Measurements from ENCODE around the gene MYO10.

The MYO10 gene

GRCh38 chr5:16926417-16926816 is 9.7 kb downstream of the MYO10 start:
- no peak overlapping the region for H3K4me3 ChIP-seq (ENCODE audit: low read depth, low read length)
- no peak for TF ChIP-seq CTCF (IDR thresholded peaks at IDR 0.05; ENCODE audit: low read depth, low read length)

- H3K4me3 ChIP-seq (ENCODE audit: low read depth, low read length): no peak overlapping the region
- no peak for TF ChIP-seq CTCF (IDR thresholded peaks at IDR 0.05; ENCODE audit: low read depth, low read length)
These were observed 11.9 kb downstream of the MYO10 start for GRCh38 chr5:16924206-16924605.

- TF ChIP-seq CTCF (IDR thresholded peaks at IDR 0.05; ENCODE audit: low read depth, low read length): no peak
- no peak overlapping the region for H3K4me3 ChIP-seq (ENCODE audit: low read depth, low read length)
These were observed 13.7 kb downstream of the MYO10 start for GRCh38 chr5:16922430-16922829.

- H3K4me3 ChIP-seq (ENCODE audit: low read depth, low read length): no peak overlapping the region
- no peak for TF ChIP-seq CTCF (IDR thresholded peaks at IDR 0.05; ENCODE audit: low read depth, low read length)
These were observed 14.9 kb downstream of the MYO10 start for GRCh38 chr5:16921211-16921610.

GRCh38 chr5:16920109-16920816 is 15.8 kb downstream of the MYO10 start:
- H3K4me3 ChIP-seq (ENCODE audit: low read depth, low read length): no peak overlapping the region
- TF ChIP-seq CTCF (IDR thresholded peaks at IDR 0.05; ENCODE audit: low read depth, low read length): no peak

GRCh38 chr5:16918891-16919671 is 17.0 kb downstream of the MYO10 start:
- no peak overlapping the region for H3K4me3 ChIP-seq (ENCODE audit: low read depth, low read length)
- no peak for TF ChIP-seq CTCF (IDR thresholded peaks at IDR 0.05; ENCODE audit: low read depth, low read length)

GRCh38 chr5:16918156-16918555 is 17.9 kb downstream of the MYO10 start:
- no peak for TF ChIP-seq CTCF (IDR thresholded peaks at IDR 0.05; ENCODE audit: low read depth, low read length)

More at GRCh38 chr5:16918156-16918555, 17.9 kb downstream of the MYO10 start:
- no peak overlapping the region for H3K4me3 ChIP-seq (ENCODE audit: low read depth, low read length)
